ENCODE results near the gene SC5D.

- no peak for TF ChIP-seq CTCF (IDR thresholded peaks at IDR 0.05)
- TF ChIP-seq NR2C2 (CRISPR knock-in tag; IDR thresholded peaks at IDR 0.05) = no peak
- TF ChIP-seq SP1 (CRISPR knock-in tag; conservative IDR thresholded peaks at IDR 0.05) = no peak
- no peak for TF ChIP-seq IRF1 (CRISPR knock-in tag; IDR thresholded peaks at IDR 0.05)
- no peak for TF ChIP-seq CREB1 (CRISPR knock-in tag; IDR thresholded peaks at IDR 0.05)
- TF ChIP-seq ZBTB21 (CRISPR knock-in tag; IDR thresholded peaks at IDR 0.05; ENCODE audit: borderline replicate concordance) = no peak
- no peak for TF ChIP-seq FOXK1 (CRISPR knock-in tag; IDR thresholded peaks at IDR 0.05)
- TF ChIP-seq OVOL2 (CRISPR knock-in tag; IDR thresholded peaks at IDR 0.05; ENCODE audit: borderline replicate concordance) = no peak
Observed at GRCh38 chr11:121248496-121248895, 44.1 kb upstream of the SC5D start.
